Neutrophil (primary cell): Measurements from ENCODE around the gene KLF16.

Source experiments
- H3K27ac ChIP-seq: fragments of 200-600 bp; sonication (generic); 2 replicates; pipeline ENCODE4 v1.5.1; 2016; ENCODE audit warnings: mild to moderate bottlenecking, moderate library complexity
- H3K27me3 ChIP-seq: fragments of 200-600 bp; sonication (generic); 2 replicates; pipeline ENCODE4 v1.6.0; 2016; ENCODE audit warnings: mild to moderate bottlenecking
- H3K36me3 ChIP-seq: fragments of 200-600 bp; sonication (generic); 2 replicates; pipeline ENCODE4 v1.5.1; 2017
- H3K4me1 ChIP-seq, 2 experiments: fragments of 200-600 bp in 1 of 2; sonication (generic) in 1 of 2; 1 replicate in 1 of 2; 2 replicates in 1 of 2; pipeline versions ENCODE4 v1.5.1 to v1.6.1; 2013 to 2016; ENCODE audit warnings: low read depth in 1 of 2, low read length in 1 of 2, mild to moderate bottlenecking in 1 of 2, moderate library complexity in 1 of 2; ENCODE audit not compliant: control insufficient read depth in 1 of 2, insufficient read depth in 1 of 2
- H3K4me3 ChIP-seq, 2 experiments: fragments of 200-600 bp in 1 of 2; sonication (generic) in 1 of 2; 1 replicate in 1 of 2; 2 replicates in 1 of 2; pipeline ENCODE4 v1.5.1; 2013 to 2016; ENCODE audit warnings: low read depth in 1 of 2, low read length in 1 of 2, mild to moderate bottlenecking in 1 of 2, moderate library complexity in 1 of 2
- H3K9me3 ChIP-seq: fragments of 200-600 bp; sonication (generic); 2 replicates; pipeline ENCODE4 v1.5.1; 2016
- TF ChIP-seq, protein P1 (sequence below): fragments of 200-600 bp; sonication (generic); IDR thresholded peaks from 2 replicates; pipeline ENCODE4 v1.5.1; 2016; ENCODE audit warnings: antibody characterized with exemption

Gene KLF16

GRCh38 chr19:1909761-1910080 is 46.3 kb upstream of the KLF16 start:
- H3K36me3 ChIP-seq: peaks cover 5% of the 10 kb centered on the region
- no peak overlapping the region for H3K27ac ChIP-seq
- peaks cover 6 to 8% of the 10 kb centered on the region in 2 experiments for H3K4me1 ChIP-seq

GRCh38 chr19:1908364-1908678 is 44.9 kb upstream of the KLF16 start:
- Histone ChIP-seq H3K4me3 (no peak overlapping the region), H3K4me1 (peaks cover 12 to 16% of the 10 kb centered on the region in 2 experiments), H3K27me3 (peaks cover 8% of the 10 kb centered on the region), H3K36me3 (peaks cover 5% of the 10 kb centered on the region), H3K9me3 (no peaks in the 10 kb centered on the region), H3K27ac (no peak overlapping the region)
- TF ChIP-seq, protein P1, sequence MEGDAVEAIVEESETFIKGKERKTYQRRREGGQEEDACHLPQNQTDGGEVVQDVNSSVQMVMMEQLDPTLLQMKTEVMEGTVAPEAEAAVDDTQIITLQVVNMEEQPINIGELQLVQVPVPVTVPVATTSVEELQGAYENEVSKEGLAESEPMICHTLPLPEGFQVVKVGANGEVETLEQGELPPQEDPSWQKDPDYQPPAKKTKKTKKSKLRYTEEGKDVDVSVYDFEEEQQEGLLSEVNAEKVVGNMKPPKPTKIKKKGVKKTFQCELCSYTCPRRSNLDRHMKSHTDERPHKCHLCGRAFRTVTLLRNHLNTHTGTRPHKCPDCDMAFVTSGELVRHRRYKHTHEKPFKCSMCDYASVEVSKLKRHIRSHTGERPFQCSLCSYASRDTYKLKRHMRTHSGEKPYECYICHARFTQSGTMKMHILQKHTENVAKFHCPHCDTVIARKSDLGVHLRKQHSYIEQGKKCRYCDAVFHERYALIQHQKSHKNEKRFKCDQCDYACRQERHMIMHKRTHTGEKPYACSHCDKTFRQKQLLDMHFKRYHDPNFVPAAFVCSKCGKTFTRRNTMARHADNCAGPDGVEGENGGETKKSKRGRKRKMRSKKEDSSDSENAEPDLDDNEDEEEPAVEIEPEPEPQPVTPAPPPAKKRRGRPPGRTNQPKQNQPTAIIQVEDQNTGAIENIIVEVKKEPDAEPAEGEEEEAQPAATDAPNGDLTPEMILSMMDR: no peak

More at GRCh38 chr19:1909761-1910080, 46.3 kb upstream of the KLF16 start:
- Histone ChIP-seq H3K27me3 (peaks cover 8% of the 10 kb centered on the region), H3K4me3 (no peak overlapping the region), H3K9me3 (no peaks in the 10 kb centered on the region)
- TF ChIP-seq, protein P1: no peak

GRCh38 chr19:1907563-1908363 is 44.4 kb upstream of the KLF16 start:
- no peaks in the 10 kb centered on the region for H3K36me3 ChIP-seq
- H3K27ac ChIP-seq: no peak overlapping the region
- peaks cover 8% of the 10 kb centered on the region for H3K27me3 ChIP-seq
- TF ChIP-seq, protein P1: no peak
- no peaks in the 10 kb centered on the region for H3K9me3 ChIP-seq
- H3K4me1 ChIP-seq: peaks cover 12 to 19% of the 10 kb centered on the region in 2 experiments
- no peak overlapping the region for H3K4me3 ChIP-seq

GRCh38 chr19:1906985-1907562 is 43.7 kb upstream of the KLF16 start:
- TF ChIP-seq, protein P1: no peak
- H3K27ac ChIP-seq: no peak overlapping the region
- peaks cover 8% of the 10 kb centered on the region for H3K27me3 ChIP-seq
- no peaks in the 10 kb centered on the region for H3K9me3 ChIP-seq
- no peaks in the 10 kb centered on the region for H3K36me3 ChIP-seq
- H3K4me1 ChIP-seq: peaks cover 16 to 22% of the 10 kb centered on the region in 2 experiments
- no peak overlapping the region for H3K4me3 ChIP-seq

- Histone ChIP-seq H3K4me3 (peak overlapping the region; percentile 67 to 68), H3K27ac (peak overlapping the region; percentile 85), H3K4me1 (peaks cover 27 to 33% of the 10 kb centered on the region in 2 experiments), H3K27me3 (peaks cover 8% of the 10 kb centered on the region), H3K36me3 (no peaks in the 10 kb centered on the region), H3K9me3 (no peaks in the 10 kb centered on the region)
- TF ChIP-seq, protein P1: no peak
Measured at GRCh38 chr19:1905863-1906375, 42.5 kb upstream of the KLF16 start.
